MG63 (cell line): ENCODE data around the gene MAP4K5. TPM values are rescaled to one million over a fixed set of nuclear protein-coding genes. Genes with fewer than 3 reads are reported as not detected.
A peak's percentile ranks its signal among the peaks of the same experiment; 100 is the strongest.
"Not testable (repeated sequence)": the region's sequence is repeated elsewhere in the genome, so short reads cannot be mapped to it uniquely, and the experiment has no call there.

Experiments
- DNase-seq: peaks from one replicate; pipeline ENCODE4 v3.0.0-alpha.2; 2020
- H3K27me3 ChIP-seq: fragments of 250-450 bp; sonication (Bioruptor Pico); 2 replicates; pipeline ENCODE4 v1.5.1; 2020; ENCODE audit warnings: mild to moderate bottlenecking, moderate library complexity
- H3K36me3 ChIP-seq: fragments of 250-450 bp; sonication (Bioruptor Pico); 2 replicates; pipeline ENCODE4 v1.5.1; 2020; ENCODE audit warnings: mild to moderate bottlenecking, moderate library complexity
- H3K4me3 ChIP-seq: fragments of 250-450 bp; sonication (Bioruptor Pico); 2 replicates; pipeline ENCODE4 v1.5.1; 2020; ENCODE audit warnings: mild to moderate bottlenecking, moderate library complexity
- H3K9me3 ChIP-seq: fragments of 250-450 bp; sonication (Bioruptor Pico); 2 replicates; pipeline ENCODE4 v1.5.1; 2020; ENCODE audit warnings: mild to moderate bottlenecking, moderate library complexity
- total RNA-seq: library from RNA; depleted of rRNA; stranded (reverse); fragments of >200 nt; shearing (Covaris generic); gene quantifications from 2 replicates; pipeline ENCODE4 v1.2.3, GENCODE V29; 2014; ENCODE audit warnings: low replicate concordance; rRNA removed

Gene MAP4K5
- total RNA-seq: 26.3 and 120 TPM in 2 replicates

- H3K27me3 ChIP-seq: no peaks in the 10 kb centered on the region
- peak within 1 kb of the TSS; percentile 77 for H3K4me3 ChIP-seq
- H3K9me3 ChIP-seq: no peaks in the 10 kb centered on the region
- peak; percentile 87 for DNase-seq
- H3K36me3 ChIP-seq: peaks cover 3% of the 10 kb centered on the region; the same call in 1 of the 2 replicates
Observed at GRCh38 chr14:50532502-50533240, at the start of gene MAP4K5. Gene MAP4K5 (minus strand): TSS chr14:50532569. CDS start chr14:50532049, 520 bp downstream.

GRCh38 chr14:50578433-50578832 is 46.1 kb upstream of the MAP4K5 start:
- Histone ChIP-seq H3K36me3 (no peaks in the 10 kb centered on the region), H3K27me3 (peaks cover 3% of the 10 kb centered on the region; the same call in 1 of the 2 replicates), H3K4me3 (no peak overlapping the region), H3K9me3 (no peaks in the 10 kb centered on the region)
- DNase-seq: no peak

GRCh38 chr14:50577982-50578381 is 45.6 kb upstream of the MAP4K5 start:
- no peaks in the 10 kb centered on the region for H3K36me3 ChIP-seq
- H3K27me3 ChIP-seq: peaks cover 3% of the 10 kb centered on the region; the same call in 1 of the 2 replicates
- H3K4me3 ChIP-seq: no peak overlapping the region
- no peak for DNase-seq
- H3K9me3 ChIP-seq: no peaks in the 10 kb centered on the region

GRCh38 chr14:50575769-50576168 is 43.4 kb upstream of the MAP4K5 start:
- Histone ChIP-seq H3K27me3 (no peaks in the 10 kb centered on the region), H3K4me3 (no peak overlapping the region), H3K9me3 (no peaks in the 10 kb centered on the region), H3K36me3 (no peaks in the 10 kb centered on the region)
- DNase-seq: no peak

GRCh38 chr14:50573862-50574261 is 41.5 kb upstream of the MAP4K5 start:
- H3K9me3 ChIP-seq: peaks cover 6% of the 10 kb centered on the region; the same call in 1 of the 2 replicates
- no peak overlapping the region for H3K4me3 ChIP-seq
- DNase-seq: no peak
- no peaks in the 10 kb centered on the region for H3K36me3 ChIP-seq
- no peaks in the 10 kb centered on the region for H3K27me3 ChIP-seq

GRCh38 chr14:50569714-50570274 is 37.4 kb upstream of the MAP4K5 start:
- no peak for DNase-seq
- Histone ChIP-seq H3K9me3 (peaks cover 6% of the 10 kb centered on the region; the same call in 1 of the 2 replicates), H3K27me3 (no peaks in the 10 kb centered on the region), H3K4me3 (no peak overlapping the region), H3K36me3 (no peaks in the 10 kb centered on the region)

GRCh38 chr14:50562841-50563240 is 30.5 kb upstream of the MAP4K5 start:
- no peak for DNase-seq

GRCh38 chr14:50560931-50561285 is 28.5 kb upstream of the MAP4K5 start:
- H3K36me3 ChIP-seq: no peaks in the 10 kb centered on the region
- peak; percentile 50 for DNase-seq
- H3K27me3 ChIP-seq: no peaks in the 10 kb centered on the region; the same call in none of the 2 replicates
- H3K4me3 ChIP-seq: peak overlapping the region; percentile 55
- H3K9me3 ChIP-seq: no peaks in the 10 kb centered on the region

More at GRCh38 chr14:50562841-50563240, 30.5 kb upstream of the MAP4K5 start:
- H3K27me3 ChIP-seq: no peaks in the 10 kb centered on the region; the same call in 1 of the 2 replicates
- H3K36me3 ChIP-seq: no peaks in the 10 kb centered on the region
- H3K9me3 ChIP-seq: no peaks in the 10 kb centered on the region
- H3K4me3 ChIP-seq: no peak overlapping the region

GRCh38 chr14:50559990-50560930 is 27.9 kb upstream of the MAP4K5 start, which contains the start of gene ATL1:
Gene ATL1 (plus strand): TSS chr14:50560145. CDS start chr14:50560266, 121 bp downstream.
- peak; percentile 62 for DNase-seq
- Histone ChIP-seq H3K36me3 (no peaks in the 10 kb centered on the region), H3K9me3 (no peaks in the 10 kb centered on the region), H3K27me3 (no peaks in the 10 kb centered on the region; the same call in none of the 2 replicates), H3K4me3 (peak within 1 kb of the TSS; percentile 55)

GRCh38 chr14:50552796-50553195 is 20.4 kb upstream of the MAP4K5 start:
- not testable (repeated sequence) for H3K36me3 ChIP-seq, H3K27me3 ChIP-seq, H3K9me3 ChIP-seq, DNase-seq, H3K4me3 ChIP-seq

GRCh38 chr14:50551877-50552276 is 19.5 kb upstream of the MAP4K5 start:
- no peaks in the 10 kb centered on the region; the same call in 1 of the 2 replicates for H3K27me3 ChIP-seq
- DNase-seq: no peak
- no peaks in the 10 kb centered on the region for H3K9me3 ChIP-seq

GRCh38 chr14:50550294-50550693 is 17.9 kb upstream of the MAP4K5 start:
- H3K36me3 ChIP-seq: no peaks in the 10 kb centered on the region
- no peak for DNase-seq
- no peaks in the 10 kb centered on the region for H3K27me3 ChIP-seq
- H3K9me3 ChIP-seq: no peaks in the 10 kb centered on the region
- no peak overlapping the region for H3K4me3 ChIP-seq

More at GRCh38 chr14:50551877-50552276, 19.5 kb upstream of the MAP4K5 start:
- no peaks in the 10 kb centered on the region for H3K36me3 ChIP-seq
- H3K4me3 ChIP-seq: no peak overlapping the region

GRCh38 chr14:50545618-50546017 is 13.2 kb upstream of the MAP4K5 start:
- no peak for DNase-seq
- no peaks in the 10 kb centered on the region for H3K9me3 ChIP-seq
- no peaks in the 10 kb centered on the region for H3K27me3 ChIP-seq

GRCh38 chr14:50544911-50545310 is 12.5 kb upstream of the MAP4K5 start:
- Histone ChIP-seq H3K27me3 (no peaks in the 10 kb centered on the region), H3K4me3 (no peak overlapping the region), H3K36me3 (no peaks in the 10 kb centered on the region), H3K9me3 (no peaks in the 10 kb centered on the region)
- DNase-seq: no peak

More at GRCh38 chr14:50545618-50546017, 13.2 kb upstream of the MAP4K5 start:
- no peaks in the 10 kb centered on the region for H3K36me3 ChIP-seq
- H3K4me3 ChIP-seq: no peak overlapping the region

- Histone ChIP-seq H3K27me3 (no peaks in the 10 kb centered on the region), H3K36me3 (no peaks in the 10 kb centered on the region), H3K9me3 (no peaks in the 10 kb centered on the region), H3K4me3 (no peak overlapping the region)
- no peak for DNase-seq
Observed at GRCh38 chr14:50542941-50543418, 10.6 kb upstream of the MAP4K5 start.

- Histone ChIP-seq H3K36me3 (no peaks in the 10 kb centered on the region), H3K9me3 (no peaks in the 10 kb centered on the region)
- no peak for DNase-seq
Observed at GRCh38 chr14:50541159-50541567, 8.8 kb upstream of the MAP4K5 start.

More at GRCh38 chr14:50541159-50541567, 8.8 kb upstream of the MAP4K5 start:
- Histone ChIP-seq H3K4me3 (no peak overlapping the region), H3K27me3 (no peaks in the 10 kb centered on the region)
